H1 (cell line): ENCODE results near the gene GRIN3A. TPM values are rescaled to one million over a fixed set of nuclear protein-coding genes. Genes with fewer than 3 reads are reported as not detected.
A peak's percentile ranks its signal among the peaks of the same experiment; 100 is the strongest.

Experiments
- EP300 ChIP-seq, 2 experiments: IDR thresholded peaks; 1 replicate in 1 of 2; 2 replicates in 1 of 2; pipeline ENCODE4 v1.6.1; 2011 to 2012; ENCODE audit warnings: low read depth in 2 of 2, low read length in 2 of 2, mild to moderate bottlenecking in 2 of 2, borderline replicate concordance in 1 of 2, inconsistent platforms in 1 of 2, moderate library complexity in 1 of 2
- JUN ChIP-seq: IDR thresholded peaks from 2 replicates; pipeline ENCODE4 v1.6.1; 2011; ENCODE audit warnings: low read depth, mild to moderate bottlenecking, improper control_type of control experiment, low read length
- RFX5 ChIP-seq: IDR thresholded peaks from 2 replicates; pipeline ENCODE4 v1.6.1; 2011; ENCODE audit warnings: low read depth, low read length, improper control_type of control experiment, borderline replicate concordance
- TAF7 ChIP-seq: optimal IDR thresholded peaks from 2 replicates; pipeline ENCODE3; 2011; ENCODE audit warnings: low read depth, mild to moderate bottlenecking, inconsistent platforms, low read length, moderate library complexity, borderline replicate concordance
- TCF12 ChIP-seq: IDR thresholded peaks from 2 replicates; pipeline ENCODE4 v1.6.1; 2011; ENCODE audit warnings: low read depth, mild to moderate bottlenecking, low read length
- polyA plus RNA-seq, 7 experiments: library from polyadenylated mRNA; depleted of rRNA in 3 of 7; stranded (reverse) in 5 of 7; unstranded in 2 of 7; fragments of >200 nt in 5 of 7; fragments of 200-250 nt in 2 of 7; gene quantifications; 1 replicate in 5 of 7; 2 replicates in 1 of 7; 4 replicates in 1 of 7; pipeline versions ENCODE4 v1.2.1 to v1.2.3, GENCODE V29; 2011 to 2013; ENCODE audit warnings: missing spikeins in 2 of 7, mixed read lengths in 2 of 7
- total RNA-seq: library from RNA; stranded (reverse); fragmentation: NEBNext Ultra II Directional; extraction: Animal tissue kit (Norgen Biotek cat#: 25700); gene quantifications from 2 replicates; pipeline ENCODE4 v1.2.1, GENCODE V29; 2021
- TF ChIP-seq, protein P1 (sequence below), 3 experiments: IDR thresholded peaks; 1 replicate in 2 of 3; 2 replicates in 1 of 3; pipeline versions ENCODE4 v1.5.1 to v1.6.1; 2011; ENCODE audit warnings: low read length in 3 of 3, mild to moderate bottlenecking in 3 of 3, inconsistent platforms in 2 of 3, low read depth in 1 of 3, moderate library complexity in 1 of 3; ENCODE audit not compliant: insufficient read depth in 1 of 3; ENCODE audit errors: control extremely low read depth in 1 of 3

The GRIN3A gene
- total and polyA plus RNA-seq, 2 of the 8 experiments (the other 6 are each of a cell fraction or from before 2014, with no cell fraction given), result 0.04 TPM; not detected in 1

DNA sequence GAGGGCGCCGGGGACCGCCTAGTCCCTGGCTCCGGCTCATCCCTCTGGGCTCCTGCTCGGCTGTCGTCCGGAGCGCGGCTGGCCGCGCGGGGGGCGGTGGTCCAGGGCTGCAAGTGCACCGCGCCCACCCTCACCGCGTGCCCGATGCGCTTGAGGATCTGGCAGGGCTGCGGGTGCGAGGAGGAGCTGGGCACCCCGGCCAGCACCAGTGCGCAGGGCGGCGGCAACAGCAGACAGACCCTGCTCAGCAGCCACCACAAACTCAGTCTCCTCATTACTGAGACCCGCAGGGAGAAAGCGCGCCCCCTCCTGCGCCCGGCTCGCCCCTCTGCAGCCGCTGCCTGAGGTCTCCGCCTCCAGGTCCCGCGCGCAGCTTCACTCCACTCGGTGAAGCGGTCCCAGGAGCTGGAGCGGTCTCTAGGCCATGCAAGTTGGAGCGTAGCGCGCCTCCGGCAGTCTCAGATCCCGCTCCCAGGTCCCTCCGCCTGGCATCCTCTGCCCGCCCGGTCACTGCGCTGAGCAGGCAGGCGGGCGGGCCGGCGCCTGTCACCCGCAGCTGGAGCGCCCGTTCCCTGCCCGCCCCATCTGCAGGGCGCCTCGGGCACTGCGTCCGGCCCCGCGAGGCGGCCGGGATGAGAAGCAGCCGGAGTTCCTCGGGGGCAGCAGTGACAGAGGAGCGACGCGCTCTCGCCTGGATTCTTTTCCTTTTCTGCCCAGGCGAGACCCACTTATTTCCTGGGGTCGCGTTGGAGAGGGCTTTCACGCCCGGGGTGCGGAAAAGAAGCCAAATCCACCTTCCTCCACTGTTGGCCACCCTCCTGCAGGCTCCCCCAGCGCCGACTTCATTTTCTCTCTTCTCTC lies 512 bp downstream of the GRIN3A start (continued):
- TF ChIP-seq, protein P1, sequence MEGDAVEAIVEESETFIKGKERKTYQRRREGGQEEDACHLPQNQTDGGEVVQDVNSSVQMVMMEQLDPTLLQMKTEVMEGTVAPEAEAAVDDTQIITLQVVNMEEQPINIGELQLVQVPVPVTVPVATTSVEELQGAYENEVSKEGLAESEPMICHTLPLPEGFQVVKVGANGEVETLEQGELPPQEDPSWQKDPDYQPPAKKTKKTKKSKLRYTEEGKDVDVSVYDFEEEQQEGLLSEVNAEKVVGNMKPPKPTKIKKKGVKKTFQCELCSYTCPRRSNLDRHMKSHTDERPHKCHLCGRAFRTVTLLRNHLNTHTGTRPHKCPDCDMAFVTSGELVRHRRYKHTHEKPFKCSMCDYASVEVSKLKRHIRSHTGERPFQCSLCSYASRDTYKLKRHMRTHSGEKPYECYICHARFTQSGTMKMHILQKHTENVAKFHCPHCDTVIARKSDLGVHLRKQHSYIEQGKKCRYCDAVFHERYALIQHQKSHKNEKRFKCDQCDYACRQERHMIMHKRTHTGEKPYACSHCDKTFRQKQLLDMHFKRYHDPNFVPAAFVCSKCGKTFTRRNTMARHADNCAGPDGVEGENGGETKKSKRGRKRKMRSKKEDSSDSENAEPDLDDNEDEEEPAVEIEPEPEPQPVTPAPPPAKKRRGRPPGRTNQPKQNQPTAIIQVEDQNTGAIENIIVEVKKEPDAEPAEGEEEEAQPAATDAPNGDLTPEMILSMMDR (IDR thresholded peaks at IDR 0.05; ENCODE audit: control extremely low read depth in 1 of 3, insufficient read depth in 1 of 3, low read depth in 1 of 3, low read length in 3 of 3), result peak in 1 of 3 experiments; percentile 21; a peak in 2 of 4 replicates
- TF ChIP-seq EP300 (IDR thresholded peaks at IDR 0.05; ENCODE audit: borderline replicate concordance in 1 of 2, low read depth in 2 of 2, low read length in 2 of 2) (no peak), RFX5 (no peak), TAF7 (no peak), JUN (no peak), TCF12 (no peak)
